Tibial nerve (tissue), 4 donors: Measurements from ENCODE around the gene SH3RF3. TPM values are rescaled to one million over a fixed set of nuclear protein-coding genes. Genes with fewer than 3 reads are reported as not detected.

Experiments
- DNase-seq, 2 donors: peaks; one replicate each; pipeline ENCODE4 v3.0.0-alpha.2; 2019; ENCODE audit warnings: low spot score in 2 of 2
- H3K27ac ChIP-seq, 4 donors: fragments of 200-600 bp; sonication (generic) in 3 of 4; one replicate each; pipeline ENCODE4 v1.5.1; 2017 to 2019; ENCODE audit warnings: mild to moderate bottlenecking in 1 of 4
- H3K27me3 ChIP-seq, 2 donors: fragments of 200-600 bp; sonication (generic) in 1 of 2; one replicate each; pipeline versions ENCODE4 v1.5.1 to v1.6.0; 2017 to 2019
- H3K36me3 ChIP-seq, 3 donors: fragments of 200-600 bp; sonication (generic); one replicate each; pipeline ENCODE4 v1.5.1; 2018 to 2019
- H3K4me1 ChIP-seq, 4 donors: fragments of 200-600 bp; sonication (generic) in 3 of 4; one replicate each; pipeline ENCODE4 v1.5.1; 2017 to 2019
- H3K4me3 ChIP-seq, 4 donors: fragments of 200-600 bp; sonication (generic) in 3 of 4; one replicate each; pipeline ENCODE4 v1.5.1; 2017 to 2019; ENCODE audit warnings: mild to moderate bottlenecking in 1 of 4, moderate library complexity in 1 of 4
- H3K9me3 ChIP-seq, 4 donors: fragments of 200-600 bp; sonication (generic) in 3 of 4; one replicate each; pipeline ENCODE4 v1.5.1; 2017 to 2019
- CTCF ChIP-seq, 5 experiments: fragments of 200-600 bp in 3 of 5; fragments of 450-650 bp in 2 of 5; sonication (generic) in 3 of 5; IDR thresholded peaks; one replicate each; pipeline ENCODE4 v1.5.1; 2016 to 2019; ENCODE audit warnings: antibody characterized with exemption in 5 of 5, mild to moderate bottlenecking in 3 of 5, moderate library complexity in 2 of 5
- EP300 ChIP-seq, 2 donors: sonication (generic); formaldehyde crosslinking; IDR thresholded peaks; one replicate each; pipeline ENCODE4 v1.6.1; 2017; ENCODE audit warnings: antibody characterized with exemption in 2 of 2, mild to moderate bottlenecking in 1 of 2
- POLR2A ChIP-seq, 2 donors: fragments of 450-650 bp; IDR thresholded peaks; one replicate each; pipeline ENCODE4 v1.6.1; 2017; ENCODE audit warnings: antibody characterized with exemption in 2 of 2, mild to moderate bottlenecking in 2 of 2, moderate library complexity in 2 of 2
- WGBS, 2 donors: methylation state at CpG; one replicate each; pipeline ENCODE4 v1.1.5; 2018; 5-methylcytosine and 5-hydroxymethylcytosine counted together
- total RNA-seq, 4 donors: library from RNA; depleted of rRNA; stranded (reverse); fragments of >200 nt; gene quantifications; one replicate each; pipeline ENCODE4 v1.1.0, GENCODE V29; 2016

SH3RF3 gene
- total RNA-seq, 4 donors from 2014 or later = 6.9 to 18.0 (median 11.4) TPM

- Histone ChIP-seq H3K4me3 (no peak overlapping the region), H3K27ac (no peak overlapping the region), H3K27me3 (no peaks in the 10 kb centered on the region), H3K36me3 (no peaks in the 10 kb centered on the region), H3K4me1 (peaks cover 0 to 13% (median 0%) of the 10 kb centered on the region in 4 donors), H3K9me3 (no peaks in the 10 kb centered on the region)
- TF ChIP-seq POLR2A (IDR thresholded peaks at IDR 0.05) (no peak), CTCF (IDR thresholded peaks at IDR 0.05) (no peak), EP300 (IDR thresholded peaks at IDR 0.05) (no peak)
- WGBS, 2 donors = 84 to 87% methylated on average over 8 of the region's 8 CpGs
- DNase-seq = no peak
Observed at GRCh38 chr2:109134741-109135358, 5.8 kb downstream of the SH3RF3 start.

GRCh38 chr2:109135359-109136197 is 6.6 kb downstream of the SH3RF3 start:
- Histone ChIP-seq H3K36me3 (no peaks in the 10 kb centered on the region), H3K27ac (no peak overlapping the region), H3K27me3 (no peaks in the 10 kb centered on the region), H3K9me3 (no peaks in the 10 kb centered on the region), H3K4me1 (peaks cover 0 to 6% (median 0%) of the 10 kb centered on the region in 4 donors), H3K4me3 (no peak overlapping the region)
- DNase-seq = no peak
- TF ChIP-seq POLR2A (IDR thresholded peaks at IDR 0.05) (no peak), CTCF (IDR thresholded peaks at IDR 0.05) (no peak), EP300 (IDR thresholded peaks at IDR 0.05) (no peak)
- WGBS, 2 donors = 71 to 73% methylated on average over 17 of the region's 17 CpGs

- H3K27me3 ChIP-seq = no peaks in the 10 kb centered on the region
- H3K36me3 ChIP-seq = no peaks in the 10 kb centered on the region
- TF ChIP-seq POLR2A (IDR thresholded peaks at IDR 0.05) (no peak), CTCF (IDR thresholded peaks at IDR 0.05) (no peak), EP300 (IDR thresholded peaks at IDR 0.05) (no peak)
- no peak overlapping the region for H3K4me3 ChIP-seq
- H3K4me1 ChIP-seq = peaks cover 0 to 5% (median 0%) of the 10 kb centered on the region in 4 donors
- no peak for DNase-seq
- WGBS, 2 donors = 87 to 90% methylated on average over 7 of the region's 7 CpGs
- no peak overlapping the region for H3K27ac ChIP-seq
- H3K9me3 ChIP-seq = no peaks in the 10 kb centered on the region
Observed at GRCh38 chr2:109136542-109136941, 7.5 kb downstream of the SH3RF3 start.

GRCh38 chr2:109137616-109138015 is 8.6 kb downstream of the SH3RF3 start:
- peaks cover 0 to 5% (median 0%) of the 10 kb centered on the region in 4 donors for H3K4me1 ChIP-seq
- no peak overlapping the region for H3K4me3 ChIP-seq
- WGBS, 2 donors = 92 to 94% methylated on average over 5 to 6 of the region's 6 CpGs
- DNase-seq = no peak
- no peaks in the 10 kb centered on the region for H3K36me3 ChIP-seq
- H3K27ac ChIP-seq = no peak overlapping the region
- H3K27me3 ChIP-seq = no peaks in the 10 kb centered on the region
- TF ChIP-seq EP300 (IDR thresholded peaks at IDR 0.05) = no peak
- no peak for TF ChIP-seq CTCF (IDR thresholded peaks at IDR 0.05)
- TF ChIP-seq POLR2A (IDR thresholded peaks at IDR 0.05) = no peak
- H3K9me3 ChIP-seq = no peaks in the 10 kb centered on the region

GRCh38 chr2:109138449-109138848 is 9.4 kb downstream of the SH3RF3 start:
- TF ChIP-seq CTCF (IDR thresholded peaks at IDR 0.05) = no peak
- TF ChIP-seq EP300 (IDR thresholded peaks at IDR 0.05) = no peak
- no peak for TF ChIP-seq POLR2A (IDR thresholded peaks at IDR 0.05)
- Histone ChIP-seq H3K27me3 (no peaks in the 10 kb centered on the region), H3K4me1 (peaks cover 0 to 5% (median 0%) of the 10 kb centered on the region in 4 donors), H3K9me3 (no peaks in the 10 kb centered on the region), H3K27ac (no peak overlapping the region), H3K4me3 (no peak overlapping the region), H3K36me3 (no peaks in the 10 kb centered on the region)
- WGBS, 2 donors = 55 to 60% methylated on average over 2 of the region's 2 CpGs
- no peak for DNase-seq
